GM19193 (cell line): Measurements from ENCODE around the gene TPD52L2.

Experiments used
- POLR2A ChIP-seq: IDR thresholded peaks from 4 replicates; pipeline ENCODE4 v1.6.1; 2011; ENCODE audit not compliant: insufficient read depth, insufficient read length; ENCODE audit errors: extremely low read depth

TPD52L2 gene

GRCh38 chr20:63864978-63865640 lies at the start of gene TPD52L2:
Gene TPD52L2, plus strand, starts transcription at chr20:63865270. Its CDS starts 96 bp downstream, at chr20:63865366.
- TF ChIP-seq POLR2A, result peak; percentile 93

- TF ChIP-seq POLR2A, result no peak
Measured at GRCh38 chr20:63815615-63816253, 49.3 kb upstream of the TPD52L2 start.

GRCh38 chr20:63819224-63819921 lies 45.7 kb upstream of the TPD52L2 start:
- TF ChIP-seq POLR2A, result no peak

- TF ChIP-seq POLR2A, result no peak
Measured at GRCh38 chr20:63821811-63822210, 43.3 kb upstream of the TPD52L2 start.

GRCh38 chr20:63822276-63822696 lies 42.8 kb upstream of the TPD52L2 start:
- no peak for TF ChIP-seq POLR2A

- TF ChIP-seq POLR2A, result no peak
Measured at GRCh38 chr20:63823691-63824311, 41.3 kb upstream of the TPD52L2 start.

- no peak for TF ChIP-seq POLR2A
Measured at GRCh38 chr20:63825331-63826118, 39.5 kb upstream of the TPD52L2 start.

- no peak for TF ChIP-seq POLR2A
Measured at GRCh38 chr20:63826753-63827152, 38.3 kb upstream of the TPD52L2 start.

- no peak for TF ChIP-seq POLR2A
Measured at GRCh38 chr20:63828124-63828523, 36.9 kb upstream of the TPD52L2 start.

GRCh38 chr20:63828545-63828944 lies 36.5 kb upstream of the TPD52L2 start:
- no peak for TF ChIP-seq POLR2A

- TF ChIP-seq POLR2A, result no peak
Measured at GRCh38 chr20:63828951-63829350, 36.1 kb upstream of the TPD52L2 start.

- TF ChIP-seq POLR2A, result no peak
Measured at GRCh38 chr20:63829603-63829944, 35.5 kb upstream of the TPD52L2 start.

- TF ChIP-seq POLR2A, result no peak
Measured at GRCh38 chr20:63829945-63830835, 34.9 kb upstream of the TPD52L2 start.
